NCI-H2107 (cell line): ENCODE results near the gene EXOC3L4.
"Not testable (repeated sequence)": the region's sequence is repeated elsewhere in the genome, so short reads cannot be mapped to it uniquely, and the experiment has no call there.

Experiments used
- DNase-seq: peaks from one replicate; lab custom pipeline; 2025; lab: John Stamatoyannopoulos, UW

EXOC3L4 gene

GRCh38 chr14:103105580-103106150 lies 11.1 kb downstream of the EXOC3L4 start:
- DNase-seq = peak; percentile 93

- DNase-seq = no peak
Observed at GRCh38 chr14:103107455-103107854, 12.9 kb downstream of the EXOC3L4 start.

GRCh38 chr14:103107941-103108748 lies 13.6 kb downstream of the EXOC3L4 start:
- no peak for DNase-seq

GRCh38 chr14:103108749-103109207 lies 14.3 kb downstream of the EXOC3L4 start:
- peak; percentile 47 for DNase-seq

- no peak for DNase-seq
Observed at GRCh38 chr14:103109535-103110441, 15.3 kb downstream of the EXOC3L4 start.

GRCh38 chr14:103110681-103111231 lies 16.2 kb downstream of the EXOC3L4 start:
- peak; percentile 76 for DNase-seq

GRCh38 chr14:103111232-103111868 lies 16.8 kb downstream of the EXOC3L4 start:
- DNase-seq = no peak

- DNase-seq = no peak
Observed at GRCh38 chr14:103112400-103113243, 18.1 kb downstream of the EXOC3L4 start.

GRCh38 chr14:103113303-103113702 lies 18.8 kb downstream of the EXOC3L4 start:
- no peak for DNase-seq

GRCh38 chr14:103113774-103114173 lies 19.2 kb downstream of the EXOC3L4 start:
- no peak for DNase-seq

- not testable (repeated sequence) for DNase-seq
Observed at GRCh38 chr14:103115086-103115679, 20.7 kb downstream of the EXOC3L4 start.

GRCh38 chr14:103115845-103116572 lies 21.5 kb downstream of the EXOC3L4 start:
- DNase-seq = no peak

- no peak for DNase-seq
Observed at GRCh38 chr14:103116636-103117035, 22.1 kb downstream of the EXOC3L4 start.

GRCh38 chr14:103117499-103117898 lies 23.0 kb downstream of the EXOC3L4 start:
- not testable (repeated sequence) for DNase-seq

GRCh38 chr14:103118018-103118662 lies 23.6 kb downstream of the EXOC3L4 start:
- no peak for DNase-seq

- no peak for DNase-seq
Observed at GRCh38 chr14:103118663-103119404, 24.3 kb downstream of the EXOC3L4 start.

GRCh38 chr14:103119527-103119926 lies 25.0 kb downstream of the EXOC3L4 start:
- DNase-seq = not testable (repeated sequence)

- DNase-seq = no peak
Observed at GRCh38 chr14:103121121-103121845, 26.8 kb downstream of the EXOC3L4 start.
